Measurements from ENCODE around the gene SENP3.
"Not testable (repeated sequence)": the region's sequence is repeated elsewhere in the genome, so short reads cannot be mapped to it uniquely, and the experiment has no call there.

SENP3 gene

DNA sequence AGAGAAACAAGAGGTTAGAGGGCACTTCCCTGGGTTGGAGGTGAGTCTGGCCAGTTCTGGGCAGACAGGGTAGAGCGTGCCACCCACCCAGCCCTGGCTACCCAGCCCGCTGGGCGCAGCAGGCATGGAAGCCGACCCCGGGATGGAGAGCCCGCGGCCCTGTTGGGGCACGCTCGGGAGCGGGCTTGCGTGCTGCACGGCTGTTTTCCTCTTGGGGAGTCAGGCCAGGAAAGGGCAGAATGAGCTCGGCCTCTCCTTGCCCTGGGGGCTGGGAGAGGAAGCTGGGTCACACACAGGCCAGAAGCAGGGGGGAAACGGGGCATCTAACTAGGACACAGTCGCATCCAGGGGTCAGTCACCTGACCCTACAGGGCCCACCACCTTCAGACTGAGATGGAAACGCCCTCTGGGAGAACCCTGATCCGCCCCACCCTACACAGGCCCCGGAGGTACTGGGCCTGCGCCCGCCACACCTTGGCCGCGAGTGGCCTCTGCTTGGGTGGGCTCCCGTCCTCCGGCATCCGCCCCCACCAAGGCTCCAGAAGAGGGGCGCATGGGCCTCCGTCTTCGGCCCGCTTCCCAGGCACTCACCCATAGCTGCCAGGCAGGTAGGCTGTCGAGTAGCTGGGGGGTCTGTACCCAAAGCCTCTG is 27.0 kb downstream of the SENP3 start:
- intact Hi-C loops (cut with micrococcal nuclease): loop anchor here (2.0 kb wide), 1 partner anchor 74 kb away; no protein-coding TSS in a partner anchor
- H3K4me3 Mint-ChIP-seq: peak overlapping the region; percentile 57
- peaks cover 54% of the 10 kb centered on the region for H3K4me1 Mint-ChIP-seq (ENCODE audit: low read depth)

DNA sequence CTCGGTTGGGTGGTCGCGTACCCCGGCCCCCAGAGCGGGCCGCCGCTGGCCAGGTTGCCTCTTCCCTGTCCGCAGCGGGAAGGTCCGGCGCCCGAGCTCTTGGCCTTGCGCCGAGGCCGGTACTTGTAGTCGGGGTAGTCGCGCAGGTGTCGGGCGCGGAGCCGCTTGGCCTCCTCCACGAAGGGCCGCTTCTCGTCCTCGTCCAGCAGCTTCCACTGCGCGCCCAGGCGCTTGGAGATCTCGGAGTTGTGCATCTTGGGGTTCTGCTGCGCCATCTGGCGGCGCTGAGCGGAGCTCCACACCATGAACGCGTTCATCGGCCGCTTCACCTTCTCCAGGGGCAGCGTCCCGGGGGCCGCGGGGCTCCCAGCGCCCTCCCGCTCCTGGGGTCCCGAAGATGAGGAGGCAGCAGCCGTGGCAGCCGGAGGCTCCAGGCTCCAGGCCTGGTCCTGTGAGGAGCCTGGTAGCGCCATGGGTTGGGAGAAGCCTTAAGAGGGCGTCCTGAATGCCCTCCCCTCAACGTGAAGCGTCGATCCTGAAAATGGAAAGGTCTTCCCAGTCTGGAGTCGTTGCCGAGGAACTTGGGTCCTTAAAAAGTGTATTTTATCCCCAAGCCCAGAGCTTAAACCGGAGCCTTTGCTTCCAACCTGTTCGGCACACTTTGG is 27.6 kb downstream of the SENP3 start:
- no peaks in the 10 kb centered on the region for H3K27me3 Mint-ChIP-seq
- no peak overlapping the region for H3K27ac Mint-ChIP-seq
- peak overlapping the region; percentile 35 for H3K4me3 Mint-ChIP-seq
- intact Hi-C loops (cut with micrococcal nuclease): loop anchor here (2.0 kb wide), 1 partner anchor 75 kb away; no protein-coding TSS in a partner anchor
- peaks cover 51% of the 10 kb centered on the region for H3K4me1 Mint-ChIP-seq (ENCODE audit: low read depth)
- no peaks in the 10 kb centered on the region for H3K9me3 Mint-ChIP-seq
- H3K36me3 Mint-ChIP-seq (ENCODE audit: low read depth): peaks cover 95% of the 10 kb centered on the region

More for the DNA sequence above, 27.0 kb downstream of the SENP3 start:
- H3K27me3 Mint-ChIP-seq: no peaks in the 10 kb centered on the region
- peaks cover 95% of the 10 kb centered on the region for H3K36me3 Mint-ChIP-seq (ENCODE audit: low read depth)
- peak overlapping the region; percentile 92 for H3K27ac Mint-ChIP-seq
- H3K9me3 Mint-ChIP-seq: no peaks in the 10 kb centered on the region

DNA sequence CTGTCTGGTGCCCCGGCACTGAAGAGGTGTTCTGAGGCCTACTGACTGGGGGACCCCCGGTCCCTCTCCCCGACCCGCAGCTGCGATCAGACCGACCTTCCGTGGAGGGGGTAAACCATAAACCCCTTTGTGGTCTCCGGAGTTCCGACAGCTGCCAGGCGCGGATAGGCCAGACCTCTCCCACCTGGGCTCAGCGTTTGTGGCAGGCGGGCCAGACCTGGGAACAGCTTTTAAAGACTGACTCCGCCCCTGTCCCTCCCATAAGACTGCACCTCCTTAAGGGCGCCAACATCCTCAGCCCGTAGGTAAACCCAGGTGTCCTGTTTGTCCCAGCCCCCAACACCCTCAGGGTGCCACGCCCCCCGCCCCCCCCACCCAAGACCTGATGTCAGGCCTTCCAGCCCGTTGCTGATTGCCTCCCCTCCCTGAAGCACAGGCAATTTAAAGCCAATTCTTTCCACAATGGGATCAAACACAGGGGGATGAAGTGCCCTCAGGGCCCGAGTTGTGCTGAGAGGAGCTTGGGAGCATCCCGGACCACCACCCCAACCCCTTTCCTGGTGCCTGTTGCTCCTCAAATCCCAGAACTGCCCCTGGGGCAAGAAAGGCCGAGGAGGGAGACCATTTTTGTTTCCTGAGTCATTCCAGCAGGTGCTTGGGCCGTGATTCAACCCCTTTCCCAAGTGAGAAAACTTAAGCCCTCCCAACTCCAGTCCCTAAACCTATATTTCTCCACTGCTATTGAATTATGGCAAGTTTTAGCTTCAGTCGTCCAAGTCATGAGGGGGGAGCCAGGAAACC is 28.4 kb downstream of the SENP3 start, which contains the start of gene SOX15:
SOX15 (minus strand) TSS at position 204 of the 801 bp plus-strand sequence. CDS start 418 bp downstream, outside the sequence.
- H3K27ac Mint-ChIP-seq: no peak within 1 kb of the TSS
- H3K4me3 Mint-ChIP-seq: peak within 1 kb of the TSS; percentile 35
- H3K27me3 Mint-ChIP-seq: no peaks in the 10 kb centered on the region
- no peaks in the 10 kb centered on the region for H3K9me3 Mint-ChIP-seq
- intact Hi-C loops (cut with micrococcal nuclease): loop anchor here (2.0 kb wide), 1 partner anchor 75 kb away; no protein-coding TSS in a partner anchor
- peaks cover 44% of the 10 kb centered on the region for H3K4me1 Mint-ChIP-seq (ENCODE audit: low read depth)
- peaks cover 94% of the 10 kb centered on the region for H3K36me3 Mint-ChIP-seq (ENCODE audit: low read depth)

DNA sequence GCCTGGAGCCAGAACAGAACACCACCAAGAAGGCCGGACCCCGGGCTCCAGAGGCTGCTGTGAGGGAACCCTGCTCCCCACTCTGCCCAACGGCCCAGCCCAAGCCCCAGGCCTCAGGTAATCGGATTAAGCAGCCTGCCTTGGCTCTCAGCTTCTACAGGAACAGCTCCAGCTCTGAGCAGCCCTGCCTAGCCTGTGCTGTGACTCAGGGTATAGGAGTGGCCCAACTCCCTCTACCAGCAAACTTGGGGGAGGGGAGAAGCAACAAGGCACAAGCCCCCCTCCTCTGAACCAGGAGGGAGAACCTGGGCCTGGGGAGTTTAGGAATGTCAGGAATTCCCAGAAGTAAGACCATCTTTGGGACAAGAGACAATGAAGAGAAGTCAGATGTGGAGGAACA is 29.0 kb downstream of the SENP3 start:
- no peaks in the 10 kb centered on the region for H3K27me3 Mint-ChIP-seq
- peaks cover 37% of the 10 kb centered on the region for H3K4me1 Mint-ChIP-seq (ENCODE audit: low read depth)
- intact Hi-C loops (cut with micrococcal nuclease): no loop called here
- H3K27ac Mint-ChIP-seq: no peak overlapping the region
- no peak overlapping the region for H3K4me3 Mint-ChIP-seq
- H3K9me3 Mint-ChIP-seq: no peaks in the 10 kb centered on the region
- H3K36me3 Mint-ChIP-seq (ENCODE audit: low read depth): peaks cover 95% of the 10 kb centered on the region

DNA sequence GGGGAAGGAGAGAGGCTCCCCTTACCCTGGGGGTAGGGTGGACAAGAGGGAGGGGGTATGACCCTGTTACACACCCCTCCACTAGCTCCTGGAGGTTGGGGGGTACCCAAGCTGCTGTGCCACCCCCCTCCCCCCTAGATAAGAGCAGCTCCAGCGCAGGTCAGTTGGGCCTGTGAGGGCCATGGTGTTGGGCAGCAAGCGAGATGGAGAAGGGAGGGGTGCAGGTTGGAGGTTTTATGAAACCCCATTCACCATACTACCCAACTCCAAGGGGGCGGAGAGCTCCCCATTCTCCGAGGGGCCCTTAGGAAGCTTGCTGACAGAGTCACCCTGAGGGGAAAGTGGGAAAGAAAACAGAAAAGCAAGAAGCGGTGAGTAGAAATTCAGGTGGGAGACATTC is 29.9 kb downstream of the SENP3 start:
- Mint-ChIP-seq H3K27ac (peak overlapping the region; percentile 18), H3K36me3 (ENCODE audit: low read depth) (peaks cover 94% of the 10 kb centered on the region), H3K4me1 (ENCODE audit: low read depth) (peaks cover 32% of the 10 kb centered on the region), H3K4me3 (no peak overlapping the region), H3K27me3 (no peaks in the 10 kb centered on the region), H3K9me3 (no peaks in the 10 kb centered on the region)
- intact Hi-C loops (cut with micrococcal nuclease): no loop called here

DNA sequence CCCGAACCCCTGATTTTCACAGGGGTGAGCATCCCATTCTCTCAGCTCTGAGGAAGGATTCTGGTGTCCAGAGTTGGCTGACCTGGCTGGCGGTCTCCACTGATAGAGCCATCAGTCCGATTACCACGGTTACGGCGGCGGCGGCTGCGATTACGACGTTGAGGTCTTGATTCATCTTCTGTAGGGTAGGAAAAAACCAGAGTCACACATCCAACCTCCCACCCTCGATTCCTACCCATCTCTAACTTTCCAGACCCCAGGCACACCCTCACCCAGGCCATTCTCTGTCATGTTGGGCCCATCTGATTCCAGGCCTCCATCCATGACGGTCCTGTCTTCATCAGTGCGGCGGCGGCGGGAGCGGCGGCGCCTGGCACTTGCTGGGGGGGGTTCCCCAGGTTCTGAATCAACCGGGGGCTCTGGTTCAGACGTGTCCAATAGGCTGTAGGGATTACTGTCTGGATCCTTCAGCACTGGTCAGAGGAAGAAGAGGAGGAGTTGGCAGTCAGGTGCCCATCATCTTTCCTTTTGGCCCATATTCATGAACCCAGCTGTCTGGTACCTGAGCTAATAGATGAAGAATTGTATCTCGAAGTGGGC is 30.8 kb downstream of the SENP3 start:
- H3K27ac Mint-ChIP-seq: no peak overlapping the region
- intact Hi-C loops (cut with micrococcal nuclease): no loop called here
- no peak overlapping the region for H3K4me3 Mint-ChIP-seq
- no peaks in the 10 kb centered on the region for H3K27me3 Mint-ChIP-seq
- no peaks in the 10 kb centered on the region for H3K9me3 Mint-ChIP-seq
- H3K4me1 Mint-ChIP-seq (ENCODE audit: low read depth): peaks cover 23% of the 10 kb centered on the region
- peaks cover 94% of the 10 kb centered on the region for H3K36me3 Mint-ChIP-seq (ENCODE audit: low read depth)

DNA sequence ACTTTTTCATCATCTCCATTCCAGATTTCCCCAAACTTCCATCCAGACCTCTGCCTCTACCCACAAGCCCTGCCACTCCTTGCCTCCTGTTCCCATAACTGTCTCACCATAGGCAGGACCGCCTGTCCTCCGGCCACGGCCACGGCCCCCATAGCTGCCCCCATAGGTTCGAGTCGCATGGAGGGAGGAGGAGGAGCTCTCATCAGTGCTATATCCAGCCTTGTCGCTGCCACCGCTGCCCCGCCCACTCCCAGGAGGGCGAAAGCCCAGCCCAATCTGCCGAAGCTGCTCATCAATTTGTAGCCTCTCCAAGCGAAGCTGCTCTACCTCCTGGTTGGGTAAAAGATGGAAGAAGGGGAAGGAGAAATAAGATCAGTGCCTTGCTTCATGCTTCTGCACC is 31.6 kb downstream of the SENP3 start:
- Mint-ChIP-seq H3K36me3 (ENCODE audit: low read depth) (peaks cover 93% of the 10 kb centered on the region), H3K27ac (no peak overlapping the region)

DNA sequence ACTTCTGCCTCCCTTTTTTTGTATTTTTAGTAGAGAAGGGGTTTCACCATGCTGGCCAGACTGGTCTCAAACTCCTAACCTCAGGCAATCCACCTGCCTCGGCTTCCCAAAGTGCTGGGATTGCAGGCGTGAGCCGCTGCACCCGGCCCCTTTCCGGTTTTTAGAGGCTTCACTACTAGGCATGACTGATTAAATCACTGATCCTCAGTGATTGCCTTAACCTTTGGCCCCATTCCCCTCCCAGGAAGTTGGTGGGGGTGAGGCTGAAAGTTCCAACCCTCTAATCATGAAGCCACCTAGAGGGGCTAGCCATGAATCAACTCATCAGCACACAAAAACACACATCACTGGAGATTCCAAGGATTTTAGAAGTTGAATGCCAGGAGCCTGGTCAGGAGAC is 35.8 kb downstream of the SENP3 start:
- intact Hi-C loops (cut with micrococcal nuclease); H3K27ac Mint-ChIP-seq; H3K4me3 Mint-ChIP-seq; H3K9me3 Mint-ChIP-seq; H3K27me3 Mint-ChIP-seq; H3K4me1 Mint-ChIP-seq (ENCODE audit: low read depth): not testable (repeated sequence)
- peaks cover 96% of the 10 kb centered on the region for H3K36me3 Mint-ChIP-seq (ENCODE audit: low read depth)

More for the DNA sequence above, 31.6 kb downstream of the SENP3 start:
- Mint-ChIP-seq H3K27me3 (no peaks in the 10 kb centered on the region), H3K4me3 (no peak overlapping the region), H3K9me3 (no peaks in the 10 kb centered on the region), H3K4me1 (ENCODE audit: low read depth) (peaks cover 15% of the 10 kb centered on the region)
- intact Hi-C loops (cut with micrococcal nuclease): no loop called here

DNA sequence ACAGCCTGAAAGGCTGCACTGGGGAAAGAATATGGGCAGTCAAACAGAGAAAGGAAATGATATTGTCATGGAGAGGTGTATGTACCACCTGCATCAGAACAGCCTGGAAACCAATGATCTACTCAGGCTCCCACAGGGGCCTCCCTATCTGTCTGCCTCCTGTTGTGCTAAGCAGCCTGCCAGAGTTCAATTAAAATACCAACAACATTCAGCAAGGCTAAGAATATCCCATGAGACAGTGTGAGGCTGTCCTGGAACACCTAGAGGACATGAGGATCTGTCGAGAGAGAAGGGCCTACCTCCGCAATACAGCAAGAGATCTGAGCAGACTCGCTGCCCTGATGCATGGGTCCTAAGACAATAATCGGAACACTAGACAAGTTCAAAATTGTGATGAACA is 44.6 kb downstream of the SENP3 start:
- Mint-ChIP-seq H3K36me3 (ENCODE audit: low read depth) (peaks cover 76% of the 10 kb centered on the region), H3K9me3 (no peaks in the 10 kb centered on the region), H3K4me1 (ENCODE audit: low read depth) (peaks cover 23% of the 10 kb centered on the region), H3K27ac (no peak overlapping the region), H3K27me3 (no peaks in the 10 kb centered on the region), H3K4me3 (no peak overlapping the region)
- intact Hi-C loops (cut with micrococcal nuclease): no loop called here

DNA sequence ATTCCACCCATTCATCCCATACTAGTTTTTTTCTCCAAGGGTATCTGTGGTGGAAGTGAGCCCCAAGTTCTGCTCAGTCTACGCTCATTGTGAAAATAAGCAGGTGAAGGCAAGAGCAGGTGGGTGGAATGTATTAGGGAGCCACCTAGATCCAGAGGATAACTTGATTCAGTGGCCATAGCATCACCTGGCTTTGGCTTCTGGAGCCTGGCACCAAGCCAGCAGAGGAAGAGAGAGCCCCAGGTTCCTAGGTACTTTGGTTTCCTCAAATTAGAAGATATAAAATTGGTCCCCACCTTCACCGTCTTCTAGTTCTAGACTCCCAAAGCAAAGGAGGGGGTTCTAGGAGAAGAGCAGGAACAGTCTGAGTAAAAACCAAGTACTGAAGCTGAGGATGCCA is 48.9 kb downstream of the SENP3 start:
- Mint-ChIP-seq H3K27me3 (no peaks in the 10 kb centered on the region), H3K9me3 (no peaks in the 10 kb centered on the region), H3K4me1 (ENCODE audit: low read depth) (peaks cover 52% of the 10 kb centered on the region), H3K4me3 (no peak overlapping the region), H3K36me3 (ENCODE audit: low read depth) (peaks cover 58% of the 10 kb centered on the region), H3K27ac (no peak overlapping the region)
- intact Hi-C loops (cut with micrococcal nuclease): no loop called here

DNA sequence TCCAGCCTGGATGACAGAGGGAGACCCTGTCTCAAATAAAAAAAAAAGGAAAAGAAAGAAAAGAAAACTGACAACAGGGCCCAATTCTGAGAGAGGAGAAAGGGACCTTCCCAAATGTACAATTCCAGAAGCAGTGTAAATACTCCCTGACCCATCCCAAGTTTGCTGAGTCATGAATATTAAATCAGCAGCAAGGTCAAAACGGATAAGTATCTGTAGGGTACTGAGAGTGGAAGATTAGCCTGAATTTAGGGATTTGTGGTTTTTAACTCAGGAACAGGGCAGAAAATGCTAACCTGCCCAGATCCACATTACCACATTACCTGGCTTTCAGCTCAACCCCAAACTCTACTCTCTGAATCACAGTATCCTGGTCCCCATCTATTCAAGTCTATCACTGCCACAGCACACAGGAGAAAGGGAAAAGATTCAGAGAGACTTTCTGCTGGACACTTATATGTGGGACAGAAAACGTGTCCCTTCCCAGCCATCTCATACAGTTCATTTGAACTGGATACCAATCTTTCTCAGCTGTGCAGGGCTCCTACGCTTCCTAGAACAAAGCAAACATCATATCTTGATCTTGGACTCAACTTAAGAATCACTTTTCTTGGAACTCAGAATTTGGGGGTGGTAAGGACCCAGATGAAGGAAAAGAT is 50.0 kb downstream of the SENP3 start:
- H3K27ac Mint-ChIP-seq: peak overlapping the region; percentile 28
- peaks cover 48% of the 10 kb centered on the region for H3K36me3 Mint-ChIP-seq (ENCODE audit: low read depth)
- no peaks in the 10 kb centered on the region for H3K27me3 Mint-ChIP-seq
- H3K4me3 Mint-ChIP-seq: peak overlapping the region; percentile 55
- H3K9me3 Mint-ChIP-seq: no peaks in the 10 kb centered on the region
- H3K4me1 Mint-ChIP-seq (ENCODE audit: low read depth): peaks cover 47% of the 10 kb centered on the region
- intact Hi-C loops (cut with micrococcal nuclease): no loop called here

DNA sequence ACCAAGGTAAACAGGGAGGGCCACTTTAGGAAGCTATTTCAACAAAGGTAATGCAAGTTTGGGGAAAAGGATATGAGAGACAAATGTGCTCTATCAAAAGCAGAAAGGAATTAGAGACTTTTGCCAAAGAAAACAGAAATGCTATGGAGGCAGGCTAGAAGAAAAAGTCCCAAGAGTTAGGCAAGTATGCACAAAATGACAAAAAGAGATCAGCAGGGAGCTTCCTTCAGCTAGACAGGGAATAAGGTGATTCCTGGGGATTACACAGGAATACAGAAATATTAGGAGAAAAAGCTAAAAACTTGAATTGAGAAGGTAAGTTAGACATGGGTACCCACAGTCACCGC is 50.5 kb downstream of the SENP3 start:
- Mint-ChIP-seq H3K4me1 (ENCODE audit: low read depth) (peaks cover 47% of the 10 kb centered on the region), H3K4me3 (peak overlapping the region; percentile 55), H3K27ac (peak overlapping the region; percentile 28), H3K36me3 (ENCODE audit: low read depth) (peaks cover 48% of the 10 kb centered on the region), H3K9me3 (no peaks in the 10 kb centered on the region), H3K27me3 (no peaks in the 10 kb centered on the region)
- intact Hi-C loops (cut with micrococcal nuclease): no loop called here

DNA sequence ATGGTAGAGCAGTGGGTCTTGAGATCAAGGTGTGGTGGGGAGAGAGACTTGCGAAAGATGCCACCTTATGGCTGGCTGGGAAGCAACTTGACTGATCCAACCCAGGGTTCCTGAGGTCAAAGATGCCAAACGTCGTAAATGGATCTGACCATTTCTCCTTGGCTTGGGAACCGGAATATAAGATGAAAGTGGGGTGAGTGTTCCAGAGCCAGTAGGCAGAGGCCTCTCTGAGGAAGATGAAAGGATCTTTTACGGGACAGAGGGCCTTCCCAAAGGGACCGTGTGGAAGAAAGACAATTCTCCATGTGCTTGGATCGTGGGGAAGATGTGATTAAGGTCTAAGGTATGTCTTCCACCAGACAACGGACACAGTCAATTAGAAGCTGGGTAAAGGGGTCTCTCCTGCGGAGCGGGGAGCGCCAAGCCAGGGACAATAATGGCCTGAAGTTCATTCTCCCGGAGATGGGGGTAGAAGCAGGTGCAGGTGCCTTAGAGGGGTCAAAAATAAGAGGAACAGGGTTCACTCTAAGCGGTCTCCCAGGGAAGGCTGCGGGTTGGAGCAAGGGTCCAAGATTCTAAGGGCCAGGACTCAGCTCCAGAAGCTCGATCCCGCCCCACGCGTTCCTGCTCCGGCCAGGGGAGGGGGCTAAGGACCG is 52.2 kb downstream of the SENP3 start:
- Mint-ChIP-seq H3K4me1 (ENCODE audit: low read depth) (peaks cover 52% of the 10 kb centered on the region), H3K36me3 (ENCODE audit: low read depth) (peaks cover 41% of the 10 kb centered on the region), H3K27ac (peak overlapping the region; percentile 80), H3K27me3 (no peaks in the 10 kb centered on the region), H3K4me3 (peak overlapping the region; percentile 92), H3K9me3 (no peaks in the 10 kb centered on the region)
- intact Hi-C loops (cut with micrococcal nuclease): no loop called here

Measured in dendritic cell treated with granulocyte-macrophage colony-stimulating factor and Interleukin-4, amounts not matched to agents 40 ng/mL and 50 ng/mL, for 4 days (primary cell).